Choroid plexus epithelial cell (primary cell): ENCODE measurements around the gene ITGB1.

Experiments used
- DNase-seq: peaks from one replicate; pipeline ENCODE4 v3.0.0-alpha.2; 2010; ENCODE audit warnings: low read depth
- H3K4me3 ChIP-seq: 2 replicates; pipeline ENCODE4 v1.5.1; 2011; ENCODE audit warnings: low read depth, mild to moderate bottlenecking, control low read depth, low read length, moderate library complexity
- CTCF ChIP-seq: conservative IDR thresholded peaks from 2 replicates; pipeline ENCODE4 v1.5.1; 2011; ENCODE audit warnings: low read depth, mild to moderate bottlenecking, control low read depth, inconsistent platforms, low read length, moderate library complexity

ITGB1 gene

GRCh38 chr10:32893916-32894664 is 63.9 kb downstream of the ITGB1 start:
- no peak for DNase-seq
- H3K4me3 ChIP-seq: no peak overlapping the region

GRCh38 chr10:32893434-32893833 is 64.6 kb downstream of the ITGB1 start:
- peak; percentile 24 for TF ChIP-seq CTCF
- no peak overlapping the region for H3K4me3 ChIP-seq
- DNase-seq: no peak

More at GRCh38 chr10:32893916-32894664, 63.9 kb downstream of the ITGB1 start:
- no peak for TF ChIP-seq CTCF

- DNase-seq: no peak
- TF ChIP-seq CTCF: no peak
- H3K4me3 ChIP-seq: no peak overlapping the region
Measured at GRCh38 chr10:32891261-32891660, 66.8 kb downstream of the ITGB1 start.

- DNase-seq: no peak
- TF ChIP-seq CTCF: no peak
Measured at GRCh38 chr10:32890444-32890843, 67.6 kb downstream of the ITGB1 start.

GRCh38 chr10:32889631-32890212 is 68.3 kb downstream of the ITGB1 start:
- no peak overlapping the region for H3K4me3 ChIP-seq
- no peak for TF ChIP-seq CTCF
- DNase-seq: no peak

More at GRCh38 chr10:32890444-32890843, 67.6 kb downstream of the ITGB1 start:
- no peak overlapping the region for H3K4me3 ChIP-seq

- no peak overlapping the region for H3K4me3 ChIP-seq
- no peak for TF ChIP-seq CTCF
- no peak for DNase-seq
Measured at GRCh38 chr10:32888161-32888927, 69.7 kb downstream of the ITGB1 start.
